GM18498 (cell line): ENCODE data around the gene ATP1A2.
"Not testable (repeated sequence)": the region's sequence is repeated elsewhere in the genome, so short reads cannot be mapped to it uniquely, and the experiment has no call there.

Experiments used
- ATAC-seq: cut with Tn5 transposase; IDR thresholded peaks from one replicate; pipeline ENCODE4 v1.9.1; 2021; ENCODE audit warnings: mild to moderate bottlenecking, moderate library complexity; ENCODE audit not compliant: unreplicated experiment

ATP1A2 gene

DNA sequence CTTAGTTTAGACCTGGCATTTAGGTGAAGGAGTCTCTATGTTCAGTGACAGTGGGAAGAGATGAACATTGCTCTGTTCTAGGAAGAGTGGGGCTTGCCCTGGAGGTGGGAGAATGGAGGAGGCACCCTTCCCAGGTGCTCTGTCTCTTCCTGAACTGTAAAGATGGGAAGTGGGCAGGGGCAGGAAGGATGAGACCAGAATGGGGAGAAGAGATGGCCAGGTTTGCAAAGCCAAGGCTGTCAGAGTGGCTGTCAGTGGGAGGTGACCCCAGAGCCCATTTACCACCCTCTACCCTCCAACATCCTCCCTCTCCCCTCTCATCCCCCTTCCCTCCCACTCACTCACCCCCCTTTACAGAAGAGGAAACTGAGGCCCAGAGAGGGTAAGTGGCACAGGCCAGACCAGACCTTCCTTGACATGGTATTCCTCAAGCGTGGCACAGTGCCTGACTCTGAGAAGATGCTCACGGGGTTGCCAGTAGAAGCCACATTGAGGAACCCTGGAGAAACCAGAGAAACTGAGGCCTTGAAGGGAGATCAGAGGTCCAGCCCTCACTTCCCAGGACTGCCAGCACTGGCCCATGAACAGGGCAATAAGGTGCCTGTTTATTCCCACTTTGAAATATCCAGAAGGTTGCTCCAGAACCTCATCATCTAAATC is 15.7 kb upstream of the ATP1A2 start:
- no peak for ATAC-seq

DNA sequence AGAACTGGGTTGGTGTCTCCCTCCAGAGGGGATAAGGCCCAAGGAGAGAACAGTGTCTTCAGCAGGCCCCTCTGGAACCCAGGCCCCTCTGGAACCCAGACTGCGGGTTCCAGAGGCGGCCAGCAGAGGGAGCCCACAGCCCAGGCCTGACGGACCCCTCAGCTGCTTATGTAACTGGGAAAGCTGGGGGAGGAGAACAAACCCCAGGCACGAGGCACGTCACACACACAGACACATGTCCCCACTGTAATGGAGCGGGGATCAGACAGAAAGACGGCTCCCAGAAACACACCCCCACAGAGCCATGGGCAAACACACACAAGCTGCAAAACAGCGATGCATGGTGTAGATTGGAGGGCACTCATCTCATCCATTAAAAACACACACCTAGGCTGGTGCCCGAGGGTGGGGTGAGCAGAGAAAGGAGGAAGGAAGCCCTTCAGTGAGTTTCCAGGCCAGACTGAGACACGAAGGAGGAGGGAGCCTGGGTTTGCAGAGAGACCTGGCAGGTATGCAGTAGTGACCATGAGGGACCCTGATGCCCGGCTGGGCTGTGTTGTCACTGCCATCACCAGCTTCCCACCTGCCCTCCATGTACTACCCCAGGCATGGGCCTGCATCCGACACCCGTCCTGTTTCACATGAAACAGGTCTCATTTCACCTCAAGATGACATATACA is 14.4 kb upstream of the ATP1A2 start:
- ATAC-seq = no peak

DNA sequence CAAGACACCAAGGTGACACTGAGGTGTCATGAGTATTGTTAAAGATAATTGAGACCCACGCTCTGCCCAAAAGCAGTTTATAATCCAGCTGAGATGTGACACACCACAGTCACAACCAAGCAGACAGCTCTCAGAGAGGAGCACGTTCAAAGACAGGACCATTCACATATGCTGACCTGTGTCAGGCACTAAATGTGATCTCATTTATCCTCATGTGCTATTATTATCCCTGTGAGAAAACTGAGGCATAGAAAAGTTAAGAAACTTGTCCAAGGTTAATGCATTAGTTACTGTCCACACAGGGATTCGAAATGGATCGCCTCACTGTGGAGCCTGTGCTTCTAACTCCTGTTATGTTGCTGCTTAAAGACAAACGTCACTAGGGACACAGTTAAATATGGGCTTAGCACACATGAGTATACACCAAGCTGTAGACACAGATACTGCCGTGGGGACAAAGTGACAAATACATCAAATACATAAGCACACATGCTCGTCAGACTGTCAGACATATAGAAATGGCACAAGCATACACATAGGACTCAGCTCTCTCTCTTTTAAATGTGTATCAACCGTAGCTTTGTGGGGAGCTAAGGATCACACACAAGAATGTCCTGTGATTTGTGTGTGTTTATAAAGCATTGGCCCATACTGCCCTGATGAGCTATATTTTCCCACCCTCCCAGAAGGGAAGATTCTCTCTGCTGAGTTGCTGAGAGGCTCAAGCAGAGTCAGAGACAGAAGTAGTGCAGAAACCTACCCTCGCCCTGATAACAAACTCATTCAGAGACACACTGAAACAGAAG is 13.6 kb upstream of the ATP1A2 start:
- ATAC-seq = no peak

DNA sequence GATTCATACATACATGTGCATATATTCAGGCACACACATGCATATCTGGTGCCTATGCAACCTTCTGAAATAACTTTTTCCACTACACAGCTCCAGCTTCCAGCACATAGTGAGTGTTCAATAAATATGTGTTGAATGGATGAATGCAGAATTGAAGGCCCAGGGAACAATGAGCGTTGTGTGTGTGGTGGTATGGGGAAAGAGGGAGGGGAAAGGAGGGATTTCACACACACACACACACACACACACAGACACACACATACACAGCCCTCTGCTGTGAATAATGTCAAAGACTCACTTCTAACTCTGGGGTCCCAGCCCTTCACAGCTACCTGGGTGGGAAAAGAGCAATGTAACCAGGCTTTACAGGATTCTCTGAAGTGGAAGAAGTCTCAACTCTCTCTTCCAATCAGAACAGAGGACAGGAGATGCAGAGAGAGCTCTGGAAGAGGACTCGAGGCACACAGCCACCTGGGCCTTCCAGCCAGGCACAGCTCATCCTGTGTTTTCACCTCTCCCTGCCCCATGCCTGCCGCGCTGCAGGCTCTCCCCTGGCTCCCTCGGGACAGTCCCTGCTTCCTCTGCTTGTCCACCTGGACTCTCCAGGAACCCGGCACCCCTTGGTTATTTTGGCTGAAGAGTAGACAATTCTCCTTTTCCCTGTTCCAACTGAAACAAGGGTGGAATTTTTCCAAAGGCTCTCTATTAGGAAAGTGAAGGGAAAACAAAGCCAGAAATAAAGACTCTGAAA is 11.7 kb upstream of the ATP1A2 start:
- ATAC-seq = no peak

GRCh38 chr1:160104486-160104885 is 11.1 kb upstream of the ATP1A2 start:
- ATAC-seq = no peak

- no peak for ATAC-seq
Observed at GRCh38 chr1:160105155-160105554, 10.4 kb upstream of the ATP1A2 start.

DNA sequence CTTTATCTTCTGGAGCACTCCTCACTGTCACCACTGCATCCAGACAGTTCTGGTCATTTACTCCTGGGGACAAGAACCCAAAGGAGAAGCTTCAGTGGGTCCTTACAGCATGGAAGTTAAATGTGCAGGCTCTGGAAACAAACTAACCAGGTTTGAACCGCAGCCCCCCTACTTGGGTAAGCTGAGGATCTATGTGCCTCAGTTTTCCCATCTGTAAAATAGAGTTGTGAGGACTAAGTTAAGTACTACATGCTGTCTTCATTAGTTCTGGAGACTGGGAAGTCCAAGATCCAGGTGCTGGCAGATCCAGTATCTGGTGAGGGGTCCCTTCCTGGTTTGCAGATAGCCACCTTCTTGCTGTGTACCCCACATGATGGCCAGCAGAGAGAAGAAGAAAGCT is 8.0 kb upstream of the ATP1A2 start:
- no peak for ATAC-seq

- ATAC-seq = no peak
Observed at GRCh38 chr1:160108888-160109662, 6.5 kb upstream of the ATP1A2 start.

DNA sequence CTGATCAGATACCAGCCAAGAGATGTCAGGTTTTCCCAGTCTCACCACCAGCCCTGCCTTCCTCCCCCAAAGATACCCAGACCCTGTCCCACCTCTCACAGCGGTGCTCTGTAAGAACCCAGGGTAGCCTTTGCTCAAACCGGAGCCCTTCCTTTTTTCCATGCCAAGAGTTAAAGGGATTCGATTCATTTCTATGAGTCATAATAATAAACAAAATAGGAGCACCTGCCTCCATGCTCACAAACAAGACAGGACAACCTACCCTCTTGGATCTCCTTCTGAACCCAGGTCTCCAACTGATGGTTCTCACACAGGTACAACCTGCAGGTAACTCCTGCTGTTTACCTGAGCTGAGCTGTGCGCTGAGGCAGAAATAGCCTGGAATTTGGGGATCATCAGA is 5.9 kb upstream of the ATP1A2 start:
- no peak for ATAC-seq

DNA sequence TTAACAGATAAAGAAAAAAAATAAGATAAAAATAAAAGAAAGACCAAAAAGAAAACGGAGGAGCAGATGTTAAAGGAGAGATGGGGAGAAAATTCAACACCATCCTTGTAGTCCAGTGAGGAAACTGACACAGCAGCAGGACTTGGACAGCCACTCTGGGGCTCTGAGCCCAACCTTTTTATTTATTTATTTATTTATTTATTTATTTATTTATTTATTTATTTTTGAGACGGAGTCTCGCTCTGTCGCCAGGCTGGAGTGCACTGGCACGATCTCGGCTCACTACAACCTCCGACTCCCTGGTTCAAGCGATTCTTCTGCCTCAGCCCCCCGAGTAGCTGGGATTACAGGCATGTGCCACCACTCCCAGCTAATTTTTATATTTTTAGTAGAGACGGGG is 4.1 kb upstream of the ATP1A2 start:
- ATAC-seq = not testable (repeated sequence)

DNA sequence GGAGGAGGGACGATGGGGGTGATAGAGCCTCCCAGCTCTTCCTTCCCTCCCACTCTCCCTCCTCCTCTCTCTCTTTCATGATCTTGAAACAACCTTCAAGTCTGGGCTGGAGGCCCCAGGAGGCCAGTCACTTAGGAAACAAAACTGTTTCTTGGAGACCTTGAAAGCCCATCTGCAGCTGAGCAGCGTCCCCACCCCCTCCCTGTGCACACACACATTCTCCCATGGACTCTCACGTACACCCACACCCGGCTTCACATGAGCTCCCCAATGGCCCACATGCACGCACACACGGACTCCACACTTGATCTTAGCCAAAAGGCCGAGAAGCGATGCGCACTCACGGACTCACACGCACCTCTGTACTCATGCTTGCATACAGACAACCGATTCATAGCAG is 3.2 kb upstream of the ATP1A2 start:
- ATAC-seq = no peak

- no peak for ATAC-seq
Observed at GRCh38 chr1:160113407-160113806, 2.2 kb upstream of the ATP1A2 start.

- no peak for ATAC-seq
Observed at GRCh38 chr1:160114085-160114484, 1.5 kb upstream of the ATP1A2 start.

GRCh38 chr1:160116283-160117147 is 956 bp downstream of the ATP1A2 start:
- no peak for ATAC-seq

DNA sequence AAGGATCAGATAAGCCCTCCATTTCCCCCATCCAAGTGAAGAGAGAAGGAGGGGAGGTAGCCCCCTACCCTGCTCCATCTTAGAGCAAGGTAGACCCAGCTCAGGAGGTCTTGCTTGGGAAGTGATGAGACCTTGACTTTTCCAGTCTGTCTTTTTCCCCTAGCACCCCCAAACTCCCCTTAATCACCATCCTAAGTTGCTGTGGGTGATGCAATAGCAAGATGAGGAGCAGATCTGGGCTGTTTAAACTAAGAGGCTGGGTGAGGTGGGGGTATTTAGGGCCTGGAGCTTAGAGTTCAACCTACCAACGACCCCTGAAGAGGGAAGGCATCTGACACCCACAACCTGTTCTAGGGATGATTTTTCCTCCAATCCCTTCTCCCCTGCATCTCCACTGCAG is 1.7 kb downstream of the ATP1A2 start:
- ATAC-seq = no peak

GRCh38 chr1:160117709-160118183 is 2.2 kb downstream of the ATP1A2 start:
- no peak for ATAC-seq

DNA sequence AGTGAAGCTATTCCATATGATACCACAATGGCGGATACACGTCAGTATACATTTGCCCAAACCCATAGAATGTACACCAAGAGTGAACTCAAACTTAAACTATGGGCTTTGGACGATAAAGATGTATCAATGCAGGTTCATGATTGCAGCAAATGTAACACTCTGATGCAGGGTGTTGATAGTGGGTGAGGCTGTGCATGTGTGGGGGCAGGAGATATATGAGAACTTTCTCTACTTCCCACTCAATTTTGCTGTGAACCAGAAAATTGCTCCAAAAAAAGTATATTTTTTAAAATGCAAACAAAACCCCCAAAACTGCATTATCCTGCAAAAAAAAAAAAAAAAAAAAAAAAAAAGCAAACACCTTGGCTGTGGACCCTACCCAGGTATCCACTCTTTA is 3.4 kb downstream of the ATP1A2 start:
- ATAC-seq = no peak

DNA sequence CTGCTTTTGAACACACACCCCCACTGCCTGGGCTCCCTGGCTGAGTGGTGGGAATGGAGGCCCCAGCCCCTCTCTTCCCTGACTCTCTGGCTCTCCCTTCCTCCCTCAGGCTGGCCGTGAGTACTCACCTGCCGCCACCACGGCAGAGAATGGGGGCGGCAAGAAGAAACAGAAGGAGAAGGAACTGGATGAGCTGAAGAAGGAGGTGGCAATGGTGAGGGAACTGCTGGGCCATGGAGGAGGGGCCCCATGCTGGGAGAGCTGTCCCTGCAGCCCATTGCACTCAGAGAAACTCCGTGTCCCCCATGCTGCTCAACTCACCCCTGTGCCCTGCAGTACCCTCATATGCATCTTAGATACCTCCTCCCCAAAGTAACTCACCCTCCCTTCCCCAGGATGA is 5.2 kb downstream of the ATP1A2 start:
- ATAC-seq = no peak

GRCh38 chr1:160121388-160121787 is 5.8 kb downstream of the ATP1A2 start:
- ATAC-seq = no peak
